Motor neuron (in vitro differentiated cells): ENCODE results near the gene PTHLH. TPM values are rescaled to one million over a fixed set of nuclear protein-coding genes. Genes with fewer than 3 reads are reported as not detected.

Source experiments
- ATAC-seq, 8 experiments: fragments of 200-7000 bp; cut with Tn5 transposase; replicated peaks in 6 of 8; 2 replicates each; pipeline ENCODE4 v1.8.0; 2021; ENCODE audit warnings: mild to moderate bottlenecking in 8 of 8, moderate library complexity in 8 of 8
- H3K27ac ChIP-seq, 2 donors: fragments of 250-450 bp; sonication (Bioruptor Pico); 2 replicates each; pipeline ENCODE4 v1.9.0; 2021; ENCODE audit warnings: antibody characterized with exemption in 2 of 2, mild to moderate bottlenecking in 2 of 2, moderate library complexity in 1 of 2
- H3K4me1 ChIP-seq, 2 donors: fragments of 250-450 bp; sonication (Bioruptor Pico); replicated peaks in 1 of 2; 2 replicates each; pipeline ENCODE4 v1.6.1; 2021; ENCODE audit warnings: antibody characterized with exemption in 2 of 2, mild to moderate bottlenecking in 2 of 2, moderate library complexity in 1 of 2
- H3K4me3 ChIP-seq, 5 donors: fragments of 250-450 bp; sonication (Bioruptor Pico); 2 replicates each; pipeline ENCODE4 v1.9.0; 2021; ENCODE audit warnings: antibody characterized with exemption in 5 of 5, mild to moderate bottlenecking in 5 of 5, moderate library complexity in 4 of 5
- WGBS, 10 experiments: fragments of 450-650 bp; shearing (Covaris generic); methylation state at CpG; one replicate each; pipeline ENCODE4 v1.0.0; 2022; 5-methylcytosine and 5-hydroxymethylcytosine counted together
- in situ Hi-C, 9 experiments: fragments of 400-800 bp; cut with MboI; loops; one replicate each; pipeline ENCODE4 v1.15.0; 2021; ENCODE audit warnings: low sequenced_read_pairs in 9 of 9, low pct_unique_long_range_greater_than_20kb in 2 of 9; ENCODE audit not compliant: unreplicated experiment in 9 of 9
- total RNA-seq, 8 experiments: library from RNA; unstranded; fragments of 300-600 nt; gene quantifications; 2 replicates each; pipeline versions ENCODE4 v1.2.3 to v1.2.4, GENCODE V29; 2022

The PTHLH gene
- total RNA-seq, 8 experiments from 2014 or later, result 0.21 to 8.5 (median 0.66) TPM; not detected in 1

DNA sequence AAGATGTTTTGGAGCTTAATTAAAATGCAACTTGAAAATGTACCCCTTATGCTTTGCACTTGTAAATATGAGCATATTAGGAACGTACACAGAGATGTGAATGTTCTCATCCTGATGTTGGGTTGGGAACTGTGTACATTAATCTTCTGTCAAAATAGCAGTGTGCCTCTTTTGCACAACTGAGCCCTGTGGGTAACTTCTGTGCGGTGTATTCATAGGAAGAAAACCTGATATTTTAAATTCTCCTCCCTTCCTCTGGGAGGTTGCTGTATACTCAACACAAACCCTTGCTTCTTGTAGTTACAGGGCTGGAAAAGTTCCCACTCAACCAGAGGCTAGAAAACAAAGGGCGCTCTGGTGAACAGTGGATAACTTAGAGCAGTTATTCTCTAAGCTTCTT, 18.7 kb downstream of the PTHLH start:
- in situ Hi-C loops, result no loop called here
- Histone ChIP-seq H3K4me1 (no peaks in the 10 kb centered on the region), H3K27ac (no peak overlapping the region), H3K4me3 (no peak overlapping the region)
- WGBS, 10 experiments, result 0 to 93% (median 86%) methylated on average over 1 to 3 of the region's 3 CpGs; no CpG with 5 or more reads in 2 of the 10 experiments
- ATAC-seq, result peak in 2 of 8 experiments; percentile 72 to 84

DNA sequence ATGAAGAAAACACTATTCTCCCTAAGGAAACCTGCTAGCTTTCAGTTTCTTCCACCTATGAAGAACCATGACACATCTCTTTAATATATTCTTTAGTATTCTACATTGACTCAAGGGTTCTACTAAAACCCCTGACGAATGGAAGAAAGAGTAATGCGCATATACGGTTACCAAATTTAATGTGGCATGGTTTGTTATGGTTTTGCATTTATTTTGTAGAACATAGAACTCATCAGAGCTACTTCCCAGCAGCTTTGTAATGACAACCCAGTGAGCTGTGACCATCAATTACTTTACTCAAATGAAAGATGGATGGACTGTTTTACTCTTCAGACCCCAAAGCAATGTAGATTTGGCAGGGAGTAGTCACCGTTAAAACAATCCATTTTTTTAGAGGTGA, 19.2 kb downstream of the PTHLH start:
- in situ Hi-C loops, result no loop called here
- Histone ChIP-seq H3K27ac (no peak overlapping the region), H3K4me1 (no peaks in the 10 kb centered on the region), H3K4me3 (no peak overlapping the region)
- ATAC-seq, result peak in 2 of 8 experiments; percentile 67 to 83
- WGBS, 10 experiments, result 0 to 89% (median 66%) methylated on average over 1 to 4 of the region's 4 CpGs

DNA sequence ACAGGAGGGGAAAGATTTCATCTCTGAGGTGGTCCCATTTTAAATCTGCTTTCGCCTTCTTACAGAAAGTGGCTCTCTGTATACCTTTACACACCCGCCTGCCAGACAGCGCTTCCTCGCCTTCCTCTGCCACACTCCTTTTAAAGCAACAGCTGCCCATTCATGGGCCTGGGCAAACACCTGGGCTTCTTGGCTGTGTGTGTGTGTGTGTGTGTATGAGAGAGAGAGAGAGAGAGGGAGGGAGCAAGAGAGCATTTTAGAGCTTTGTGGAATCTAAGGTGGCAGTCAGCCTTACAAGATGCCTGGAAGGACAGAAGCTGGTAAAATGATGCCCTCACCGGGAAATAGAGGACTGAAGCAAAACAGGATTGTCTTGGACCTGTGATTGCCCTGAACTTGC, 20.0 kb downstream of the PTHLH start:
- H3K4me3 ChIP-seq, result no peak overlapping the region
- ATAC-seq, result no peak
- no peaks in the 10 kb centered on the region for H3K4me1 ChIP-seq
- WGBS, 10 experiments, result 70 to 100% (median 88%) methylated on average over 1 to 4 of the region's 5 CpGs; no CpG with 5 or more reads in 4 of the 10 experiments
- H3K27ac ChIP-seq, result no peak overlapping the region
- in situ Hi-C loops, result no loop called here

DNA sequence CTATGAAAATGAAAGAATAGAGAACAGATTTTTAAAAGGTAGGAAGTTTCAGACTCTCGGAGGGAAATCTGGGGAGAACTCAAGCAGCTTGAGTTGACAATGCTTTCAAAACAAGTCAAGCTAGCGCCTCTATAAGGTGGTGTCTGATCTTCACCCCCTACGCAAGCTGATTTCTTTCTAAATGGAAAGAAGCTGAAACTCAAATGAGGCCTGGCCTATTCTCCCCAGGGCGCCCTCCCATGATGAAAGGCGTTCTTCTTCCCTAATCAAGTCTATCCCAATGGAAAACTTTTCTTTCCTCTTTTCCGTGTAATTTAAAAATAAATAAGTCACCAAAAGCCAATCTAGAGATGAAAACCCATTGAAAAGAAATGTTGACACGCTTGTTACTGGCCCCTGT, 20.6 kb downstream of the PTHLH start:
- in situ Hi-C loops, result no loop called here
- H3K4me3 ChIP-seq, result no peak overlapping the region
- no peaks in the 10 kb centered on the region for H3K4me1 ChIP-seq
- 20 to 80% (median 70%) methylated on average over 1 to 7 of the region's 7 CpGs; no CpG with 5 or more reads in 1 of the 10 experiments for WGBS, 10 experiments
- H3K27ac ChIP-seq, result no peak overlapping the region
- no peak for ATAC-seq

DNA sequence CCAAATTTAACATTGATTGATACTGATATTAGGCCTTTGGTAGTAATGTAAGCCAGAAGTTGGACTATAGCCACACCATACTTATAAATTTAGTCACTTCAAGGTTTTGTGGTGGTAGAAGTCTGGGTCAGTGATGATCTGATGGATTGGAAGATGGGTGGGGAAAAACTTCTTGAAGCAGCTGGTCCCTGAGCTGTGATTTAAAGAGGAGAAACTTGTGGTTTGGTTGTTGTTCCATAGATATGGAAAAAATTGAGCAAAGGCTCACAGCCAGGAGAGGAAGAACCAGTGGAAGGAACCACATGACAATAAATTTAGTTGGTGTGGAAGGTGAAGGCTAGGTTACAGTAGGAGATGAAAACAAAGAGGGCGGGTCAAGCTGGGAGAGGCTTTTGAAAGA, 26.1 kb downstream of the PTHLH start:
- no peak overlapping the region for H3K4me3 ChIP-seq
- in situ Hi-C loops, result loop anchor here in 2 of 9 experiments (10.0 to 25.0 kb wide), 2 partner anchors 202 to 209 kb away; no protein-coding TSS in a partner anchor
- peak in 1 of 8 experiments; percentile 42 for ATAC-seq

DNA sequence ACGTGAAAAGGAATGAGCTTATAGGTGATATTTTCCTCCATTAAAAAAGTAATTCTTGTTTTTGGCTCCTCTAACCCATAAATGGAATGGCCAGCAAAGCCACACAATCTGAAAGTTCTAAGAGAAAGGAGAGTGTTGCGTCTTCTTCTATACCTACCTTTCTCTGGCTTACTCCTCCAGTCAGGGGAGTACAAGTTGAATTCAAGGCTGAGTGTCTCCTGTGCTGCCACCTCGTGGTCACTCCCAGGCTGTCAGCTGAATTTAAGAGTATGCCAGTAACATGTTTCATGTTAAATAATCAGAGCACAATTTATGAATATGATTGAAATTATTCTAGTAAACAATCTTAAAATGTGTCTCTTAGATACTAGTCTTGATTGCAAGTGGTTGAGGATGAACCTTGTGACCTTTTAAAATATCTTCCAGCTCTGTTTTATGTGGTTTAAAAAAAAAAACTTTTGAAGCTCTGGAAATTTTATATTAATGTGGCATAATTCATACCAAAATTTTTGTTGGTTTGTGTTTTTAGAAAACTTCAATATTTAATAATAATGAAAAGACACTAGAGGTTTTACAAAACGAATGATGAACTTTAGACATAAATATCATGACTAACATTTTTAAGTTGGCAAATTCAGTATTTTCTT, 31.7 kb downstream of the PTHLH start:
- no peaks in the 10 kb centered on the region for H3K4me1 ChIP-seq
- in situ Hi-C loops, result loop anchor here in 2 of 9 experiments (10.0 to 25.0 kb wide), 2 partner anchors 196 to 204 kb away; no protein-coding TSS in a partner anchor
- WGBS, 10 experiments, result 0 to 100% (median 32%) methylated on average over 1 to 4 of the region's 4 CpGs
- peak in 5 of 8 experiments; percentile 48 to 87 (median 71) for ATAC-seq
- no peak overlapping the region for H3K27ac ChIP-seq
- no peak overlapping the region for H3K4me3 ChIP-seq

More for the DNA sequence above, 26.1 kb downstream of the PTHLH start:
- H3K4me1 ChIP-seq, result no peaks in the 10 kb centered on the region
- WGBS, 10 experiments, result 36 to 100% (median 85%) methylated on average over 1 of the region's 1 CpG; no CpG with 5 or more reads in 2 of the 10 experiments
- no peak overlapping the region for H3K27ac ChIP-seq

DNA sequence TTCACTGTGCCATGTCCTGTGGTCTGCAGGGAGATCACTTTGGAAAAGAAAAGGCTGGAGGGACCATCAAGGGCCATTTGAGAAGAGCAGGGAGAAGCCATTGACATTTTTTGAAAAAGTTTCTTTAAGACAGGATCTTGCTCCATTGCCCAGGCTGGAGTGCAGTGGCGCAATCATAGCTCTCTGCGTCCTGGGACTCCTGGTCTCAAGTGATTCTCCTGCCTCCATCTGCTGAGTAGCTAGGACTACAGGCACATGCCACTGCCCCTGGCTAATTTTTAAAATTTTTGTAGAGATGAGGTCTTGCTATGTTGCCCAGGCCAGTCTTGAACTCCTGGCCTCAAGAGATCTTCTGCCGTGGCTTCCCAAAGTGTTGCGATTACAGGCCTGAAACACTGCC, 32.3 kb downstream of the PTHLH start:
- in situ Hi-C loops, result loop anchor here in 2 of 9 experiments (10.0 to 25.0 kb wide), 2 partner anchors 195 to 203 kb away; no protein-coding TSS in a partner anchor
- H3K4me3 ChIP-seq, result no peak overlapping the region
- no peaks in the 10 kb centered on the region for H3K4me1 ChIP-seq
- no peak for ATAC-seq
- WGBS, 10 experiments, result 90 to 100% (median 93%) methylated on average over 1 to 4 of the region's 4 CpGs; no CpG with 5 or more reads in 2 of the 10 experiments
- H3K27ac ChIP-seq, result no peak overlapping the region

DNA sequence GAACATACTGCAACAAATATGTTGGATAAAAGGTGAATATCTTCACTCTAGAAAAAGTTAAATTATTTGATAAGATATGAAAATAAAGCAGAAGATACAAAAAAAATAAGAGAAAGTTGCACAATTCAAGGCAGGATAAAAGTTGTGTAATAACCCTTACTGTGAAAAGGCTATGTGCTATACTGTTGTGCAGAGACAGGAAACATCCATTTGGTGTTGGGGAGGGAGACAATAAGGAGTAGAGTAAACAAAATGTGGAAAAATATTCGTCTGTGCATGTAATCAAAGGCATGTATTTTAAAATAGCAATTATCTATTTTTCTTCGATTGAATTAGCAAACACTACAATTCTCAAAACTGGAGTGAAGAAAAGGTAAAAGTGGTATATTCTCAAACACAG, 34.8 kb downstream of the PTHLH start:
- no peaks in the 10 kb centered on the region for H3K4me1 ChIP-seq
- in situ Hi-C loops, result loop anchor here in 1 of 9 experiments (25.0 kb wide), 1 partner anchor 200 kb away; no protein-coding TSS in a partner anchor
- no peak for ATAC-seq
- 30 to 70% (median 48%) methylated on average over 1 to 2 of the region's 2 CpGs for WGBS, 10 experiments
- no peak overlapping the region for H3K27ac ChIP-seq
- no peak overlapping the region for H3K4me3 ChIP-seq

DNA sequence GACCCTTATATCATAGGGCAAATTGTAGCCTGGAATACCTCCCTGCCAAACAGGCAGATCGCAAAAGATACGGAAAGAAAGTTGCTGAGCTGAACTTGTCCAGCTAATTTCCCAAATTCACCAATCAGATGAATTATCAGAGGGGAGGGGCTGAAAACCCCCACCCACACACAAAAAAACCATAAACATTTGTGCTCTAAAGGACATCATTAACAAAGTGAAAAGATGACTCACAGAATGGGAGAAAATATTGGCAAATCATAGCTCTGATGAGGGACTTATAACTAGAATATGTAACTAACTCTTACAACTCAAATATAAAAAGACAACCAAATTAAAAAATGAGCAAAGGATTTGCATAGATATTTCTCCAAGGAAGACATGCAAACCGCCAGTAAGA, 36.3 kb downstream of the PTHLH start:
- no peaks in the 10 kb centered on the region for H3K4me1 ChIP-seq
- 14 to 100% (median 76%) methylated on average over 1 to 3 of the region's 3 CpGs; no CpG with 5 or more reads in 2 of the 10 experiments for WGBS, 10 experiments
- in situ Hi-C loops, result loop anchor here in 1 of 9 experiments (25.0 kb wide), 1 partner anchor 199 kb away; no protein-coding TSS in a partner anchor
- H3K27ac ChIP-seq, result no peak overlapping the region
- H3K4me3 ChIP-seq, result no peak overlapping the region
- peak in 1 of 8 experiments; percentile 23 for ATAC-seq

DNA sequence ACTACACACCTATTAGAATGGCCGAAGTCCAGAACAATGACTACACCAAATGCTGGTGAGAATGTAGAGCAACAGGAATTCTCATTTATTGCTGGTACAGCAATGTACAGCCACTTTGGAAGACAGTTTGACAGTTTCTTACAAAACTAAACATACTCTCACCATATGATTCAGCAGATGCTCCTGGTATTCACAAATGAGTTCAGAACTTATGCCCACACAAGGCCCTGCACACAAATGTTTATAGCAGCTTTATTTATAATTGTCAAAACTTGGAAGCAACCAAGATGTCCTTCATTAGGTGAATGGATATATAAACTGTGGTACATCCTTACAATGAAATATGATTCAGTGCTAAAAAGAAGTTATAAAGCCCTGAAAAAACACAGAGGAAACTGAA, 38.3 kb downstream of the PTHLH start:
- H3K4me1 ChIP-seq, result no peaks in the 10 kb centered on the region
- no peak overlapping the region for H3K4me3 ChIP-seq
- H3K27ac ChIP-seq, result no peak overlapping the region
- in situ Hi-C loops, result loop anchor here in 1 of 9 experiments (25.0 kb wide), 1 partner anchor 197 kb away; no protein-coding TSS in a partner anchor
- ATAC-seq, result no peak
- 80 to 100% (median 87%) methylated on average over 1 of the region's 1 CpG; no CpG with 5 or more reads in 4 of the 10 experiments for WGBS, 10 experiments

DNA sequence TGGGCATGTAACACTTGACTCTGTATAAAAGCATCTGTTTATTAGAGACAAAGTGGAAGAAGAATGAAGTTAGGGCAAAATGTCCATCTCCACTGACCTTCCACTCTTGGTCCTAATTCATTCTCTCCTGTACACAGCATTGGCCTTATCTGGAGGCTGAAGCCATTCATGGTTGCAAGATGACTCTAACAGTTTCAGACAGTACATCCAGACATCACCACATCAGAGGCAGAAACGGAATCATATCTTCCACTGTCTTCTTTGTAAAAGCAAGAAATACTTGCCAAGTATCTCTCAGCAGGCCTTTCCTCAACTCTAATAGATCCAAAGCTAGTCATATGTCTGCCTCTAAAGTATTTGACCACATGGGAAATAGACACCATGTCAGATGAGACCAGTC, 41.1 kb downstream of the PTHLH start:
- no peak for ATAC-seq
- Histone ChIP-seq H3K4me3 (no peak overlapping the region), H3K27ac (no peak overlapping the region), H3K4me1 (no peaks in the 10 kb centered on the region)
- in situ Hi-C loops, result loop anchor here in 1 of 9 experiments (25.0 kb wide), 1 partner anchor 194 kb away; no protein-coding TSS in a partner anchor
- WGBS, 10 experiments, result 80 to 100% (median 86%) methylated on average over 1 of the region's 1 CpG; no CpG with 5 or more reads in 5 of the 10 experiments

DNA sequence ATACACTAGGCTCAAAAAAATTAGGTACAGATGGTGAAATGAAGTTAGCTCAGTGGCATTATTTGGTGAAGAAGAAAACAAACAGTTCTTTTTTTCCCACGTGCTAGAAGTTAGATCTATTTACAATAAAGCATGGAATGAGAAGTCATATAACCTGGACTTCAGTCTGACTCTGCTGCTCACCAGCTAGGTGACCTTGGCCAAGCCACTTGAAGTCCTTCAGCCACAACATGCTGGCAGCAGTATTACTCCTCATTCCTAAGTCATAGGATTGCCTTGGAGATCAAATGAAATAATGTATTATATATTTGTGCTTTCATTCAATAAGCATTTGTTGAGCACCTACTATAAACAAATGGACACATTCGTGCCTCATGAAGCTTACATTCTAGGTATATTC, 45.2 kb downstream of the PTHLH start:
- H3K4me1 ChIP-seq, result no peaks in the 10 kb centered on the region
- WGBS, 10 experiments, result 25 to 93% (median 64%) methylated on average over 1 to 2 of the region's 2 CpGs; no CpG with 5 or more reads in 1 of the 10 experiments
- H3K27ac ChIP-seq, result no peak overlapping the region
- H3K4me3 ChIP-seq, result no peak overlapping the region
- in situ Hi-C loops, result loop anchor here in 1 of 9 experiments (25.0 kb wide), 1 partner anchor 190 kb away; no protein-coding TSS in a partner anchor
- no peak for ATAC-seq

DNA sequence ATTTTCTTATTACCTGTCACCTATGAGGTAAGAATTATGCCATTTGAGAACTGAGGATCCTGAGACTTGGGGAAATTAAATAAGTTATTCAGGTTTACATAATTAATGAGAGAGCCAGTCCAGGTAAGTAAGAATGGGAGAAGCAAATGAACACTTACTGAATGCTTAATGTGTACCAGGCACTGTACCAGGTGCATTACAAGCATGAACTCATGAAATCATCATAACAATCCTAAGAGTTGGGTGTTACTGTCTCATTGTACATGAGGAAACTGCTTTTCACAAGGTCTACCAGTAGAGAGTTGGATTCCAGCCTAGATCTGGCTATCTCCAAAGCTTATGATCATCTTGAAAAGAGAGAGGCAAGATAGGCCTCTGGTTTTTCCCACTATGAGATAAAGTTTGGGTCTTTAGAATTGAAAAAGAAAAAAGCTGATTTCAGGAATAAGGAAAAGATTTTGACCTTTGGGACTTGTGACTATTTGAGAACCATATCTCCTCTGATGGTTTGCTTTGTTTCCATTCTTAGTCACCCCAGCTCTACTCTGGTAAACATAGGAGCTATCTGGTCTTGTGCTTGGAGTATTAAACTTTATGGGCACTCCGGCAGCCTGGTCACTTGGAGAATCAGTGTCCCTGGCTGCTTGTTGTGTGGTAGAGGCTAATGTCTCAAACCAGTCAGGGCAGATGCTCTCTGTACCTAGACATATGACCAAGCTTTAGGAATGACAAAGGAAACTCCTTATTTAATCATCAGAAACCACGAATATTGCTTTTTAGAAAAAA, 48.0 kb downstream of the PTHLH start:
- Histone ChIP-seq H3K27ac (no peak overlapping the region), H3K4me1 (no peaks in the 10 kb centered on the region), H3K4me3 (no peak overlapping the region)
- no peak for ATAC-seq
- 0 to 86% (median 48%) methylated on average over 1 to 2 of the region's 2 CpGs; no CpG with 5 or more reads in 2 of the 10 experiments for WGBS, 10 experiments
- in situ Hi-C loops, result loop anchor here in 1 of 9 experiments (25.0 kb wide), 1 partner anchor 187 kb away; no protein-coding TSS in a partner anchor
